B cell (primary cell): ENCODE measurements around the gene CATSPER3. TPM values are rescaled to one million over a fixed set of nuclear protein-coding genes. Genes with fewer than 3 reads are reported as not detected.

ENCODE experiments used
- ATAC-seq: fragments of 200-7000 bp; cut with Tn5 transposase; one replicate; pipeline ENCODE4 v1.10.0; 2021; ENCODE audit warnings: low read depth, mild to moderate bottlenecking, moderate number of reproducible peaks, moderate library complexity
- CTCF ChIA-PET: fragments of 350-600 bp; sonication (Branson Sonifier 250); formaldehyde crosslinking; loops from one replicate; lab custom pipeline; 2021; ENCODE audit warnings: antibody characterized with exemption, inconsistent platforms; lab: Charles Lee
- POLR2A ChIA-PET: fragments of 350-600 bp; sonication (Branson Sonifier 250); formaldehyde crosslinking; loops from one replicate; lab custom pipeline; 2021; ENCODE audit warnings: antibody characterized with exemption; lab: Charles Lee
- DNase-seq: peaks from one replicate; pipeline ENCODE4 v3.0.0; 2013
- H2AFZ ChIP-seq: 2 replicates; pipeline ENCODE4 v1.6.1; 2012; ENCODE audit warnings: mild to moderate bottlenecking, low read depth, low read length; ENCODE audit not compliant: insufficient read depth, poor library complexity, severe bottlenecking
- H3K27ac ChIP-seq, 2 donors: 1 replicate in 1 of 2; 2 replicates in 1 of 2; pipeline ENCODE4 v1.5.1; 2012 to 2013; ENCODE audit warnings: low read length in 2 of 2, mild to moderate bottlenecking in 2 of 2, moderate library complexity in 1 of 2
- H3K27me3 ChIP-seq, 4 experiments: fragments of 200-600 bp in 1 of 4; sonication (generic) in 1 of 4; replicated peaks in 1 of 4; 1 replicate in 2 of 4; 2 replicates in 2 of 4; pipeline versions ENCODE4 v1.6.1 to v1.7.0; 2013 to 2016; ENCODE audit warnings: low read length in 3 of 4, mild to moderate bottlenecking in 2 of 4, mixed read lengths in 1 of 4, moderate library complexity in 1 of 4; ENCODE audit not compliant: insufficient read depth in 4 of 4, control insufficient read depth in 3 of 4; ENCODE audit errors: control extremely low read depth in 1 of 4
- H3K36me3 ChIP-seq, 2 experiments: replicated peaks in 1 of 2; 1 replicate in 1 of 2; 2 replicates in 1 of 2; pipeline versions ENCODE4 v1.6.1 to v1.7.1; 2013; ENCODE audit warnings: low read length in 1 of 2; ENCODE audit not compliant: insufficient read depth in 2 of 2, control insufficient read depth in 1 of 2; ENCODE audit errors: control extremely low read depth in 1 of 2, extremely low read depth in 1 of 2
- H3K4me1 ChIP-seq, 2 donors: fragments of 200-600 bp in 1 of 2; sonication (generic) in 1 of 2; 1 replicate in 1 of 2; 2 replicates in 1 of 2; pipeline versions ENCODE4 v1.5.1 to v1.6.1; 2013 to 2017; ENCODE audit warnings: low read length in 2 of 2; ENCODE audit not compliant: control insufficient read depth in 2 of 2, insufficient read depth in 2 of 2
- H3K4me2 ChIP-seq: replicated peaks from 2 replicates; pipeline ENCODE3; 2012; ENCODE audit warnings: mild to moderate bottlenecking, low read depth, low read length; ENCODE audit not compliant: poor library complexity, severe bottlenecking
- H3K4me3 ChIP-seq, 5 experiments: fragments of 200-600 bp in 1 of 5; sonication (generic) in 1 of 5; 1 replicate in 3 of 5; 2 replicates in 2 of 5; pipeline versions ENCODE4 v1.5.1 to v1.7.0; 2011 to 2016; ENCODE audit warnings: low read length in 4 of 5, mild to moderate bottlenecking in 4 of 5, low read depth in 2 of 5, control low read depth in 1 of 5, moderate library complexity in 1 of 5; ENCODE audit not compliant: insufficient read depth in 1 of 5; ENCODE audit errors: control extremely low read depth in 1 of 5, extremely low read depth in 1 of 5
- H3K79me2 ChIP-seq: fragments of 200-600 bp; sonication (generic); one replicate; pipeline ENCODE4 v1.6.0; 2016; ENCODE audit warnings: low read length; ENCODE audit not compliant: control insufficient read depth, insufficient read depth
- H3K9ac ChIP-seq: fragments of 200-600 bp; sonication (generic); 2 replicates; pipeline ENCODE4 v1.6.1; 2017; ENCODE audit warnings: mild to moderate bottlenecking, low read length, moderate library complexity
- H3K9me3 ChIP-seq, 3 donors: one replicate each; pipeline versions ENCODE4 v1.6.1 to v1.7.1; 2013; ENCODE audit warnings: low read length in 2 of 3; ENCODE audit not compliant: control insufficient read depth in 2 of 3, insufficient read depth in 1 of 3; ENCODE audit errors: control extremely low read depth in 1 of 3
- H4K20me1 ChIP-seq: 2 replicates; pipeline ENCODE4 v1.6.0; 2012; ENCODE audit warnings: mild to moderate bottlenecking, low read length; ENCODE audit not compliant: insufficient read depth, control insufficient read depth, poor library complexity, severe bottlenecking
- H3K27ac Mint-ChIP-seq: one replicate; pipeline ENCODE4 v1.8.0; 2021; ENCODE audit warnings: mixed read lengths
- H3K27me3 Mint-ChIP-seq: one replicate; pipeline ENCODE4 v1.8.0; 2021; ENCODE audit warnings: mixed read lengths
- H3K4me1 Mint-ChIP-seq: one replicate; pipeline ENCODE4 v1.8.0; 2021; ENCODE audit warnings: mixed read lengths
- H3K4me3 Mint-ChIP-seq: one replicate; pipeline ENCODE4 v1.8.0; 2021; ENCODE audit warnings: mixed read lengths
- H3K9me3 Mint-ChIP-seq: one replicate; pipeline ENCODE4 v1.8.0; 2022; ENCODE audit warnings: mixed read lengths; ENCODE audit not compliant: insufficient read depth
- CTCF ChIP-seq: fragments of 200-600 bp; IDR thresholded peaks from one replicate; pipeline ENCODE4 v1.8.0; 2022; ENCODE audit warnings: antibody characterized with exemption, mild to moderate bottlenecking
- EZH2 ChIP-seq: IDR thresholded peaks from 2 replicates; pipeline ENCODE4 v1.6.1; 2012; ENCODE audit warnings: borderline replicate concordance, low read depth, mild to moderate bottlenecking, moderate library complexity, low read length; ENCODE audit not compliant: insufficient read depth, poor library complexity, severe bottlenecking
- WGBS: methylation state at CpG from one replicate; pipeline ENCODE4 v1.1.5; 2013; ENCODE audit warnings: missing lambda C conversion rate; ENCODE audit not compliant: insufficient coverage; 5-methylcytosine and 5-hydroxymethylcytosine counted together
- intact Hi-C: fragments of 100-400 bp; cut with micrococcal nuclease; formaldehyde crosslinking; loops from one replicate; pipeline ENCODE4 v1.10.0; 2022
- polyA plus RNA-seq: library from polyadenylated mRNA; depleted of rRNA; stranded (reverse); fragments of >200 nt; gene quantifications from 2 replicates; pipeline ENCODE4 v1.2.3, GENCODE V29; 2012
- total RNA-seq, 2 donors: library from RNA; stranded (reverse); fragments of 120-200 nt in 1 of 2; gene quantifications; 1 replicate in 1 of 2; 2 replicates in 1 of 2; pipeline versions ENCODE4 v1.2.3 to v1.2.4, GENCODE V29; 2013 to 2022

Gene CATSPER3
- total and polyA plus RNA-seq, 2 donors (not counting 1 experiment from before 2014, with no cell fraction given), result 0.79 to 1.3 TPM

- Histone ChIP-seq H2AFZ (no peak overlapping the region), H3K9me3 (no peaks in the 10 kb centered on the region), H3K4me3 (no peak overlapping the region), H3K9ac (no peak overlapping the region), H3K27ac (no peak overlapping the region), H3K79me2 (no peaks in the 10 kb centered on the region), H3K4me2 (no peak overlapping the region), H3K36me3 (no peaks in the 10 kb centered on the region), H4K20me1 (no peaks in the 10 kb centered on the region), H3K4me1 (no peaks in the 10 kb centered on the region), H3K27me3 (no peaks in the 10 kb centered on the region)
- TF ChIP-seq EZH2 (no peak), CTCF (no peak)
- ATAC-seq (no peak), DNase-seq (no peak)
- Mint-ChIP-seq H3K9me3 (no peaks in the 10 kb centered on the region), H3K4me3 (no peak overlapping the region), H3K27ac (no peak overlapping the region), H3K27me3 (no peaks in the 10 kb centered on the region), H3K4me1 (no peaks in the 10 kb centered on the region)
- ChIA-PET CTCF (no interaction called here), POLR2A (no interaction called here)
- intact Hi-C loops, result no loop called here
- 80% methylated on average over 1 of the region's 2 CpGs for WGBS
Observed at GRCh38 chr5:134945041-134945440, 22.7 kb upstream of the CATSPER3 start.

GRCh38 chr5:134948911-134949310 is 18.8 kb upstream of the CATSPER3 start:
- CTCF ChIA-PET, result interaction anchor here (1.7 kb wide), 1 partner anchor 32 kb away, joined by 3 read pairs; no protein-coding TSS in a partner anchor
- no peaks in the 10 kb centered on the region for H3K79me2 ChIP-seq
- H3K36me3 ChIP-seq, result no peaks in the 10 kb centered on the region
- H3K9ac ChIP-seq, result no peak overlapping the region
- Mint-ChIP-seq H3K4me3 (no peak overlapping the region), H3K27me3 (no peaks in the 10 kb centered on the region), H3K27ac (no peak overlapping the region), H3K9me3 (peaks cover 2% of the 10 kb centered on the region), H3K4me1 (no peaks in the 10 kb centered on the region)
- no peak overlapping the region for H3K4me3 ChIP-seq
- WGBS, result 100% methylated on average over 3 of the region's 5 CpGs
- no peak for TF ChIP-seq CTCF
- TF ChIP-seq EZH2, result no peak
- intact Hi-C loops, result no loop called here
- DNase-seq (no peak), ATAC-seq (no peak)
- H3K4me1 ChIP-seq, result no peaks in the 10 kb centered on the region
- H2AFZ ChIP-seq, result no peak overlapping the region
- H4K20me1 ChIP-seq, result no peaks in the 10 kb centered on the region
- H3K27ac ChIP-seq, result no peak overlapping the region
- POLR2A ChIA-PET, result no interaction called here
- no peaks in the 10 kb centered on the region for H3K27me3 ChIP-seq
- H3K9me3 ChIP-seq, result peaks cover 0 to 7% (median 2%) of the 10 kb centered on the region in 3 donors
- no peak overlapping the region for H3K4me2 ChIP-seq
